ENCODE data around the gene RDH13. TPM values are rescaled to one million over a fixed set of nuclear protein-coding genes. Genes with fewer than 3 reads are reported as not detected.

Gene RDH13
- total and polyA plus RNA-seq, 2 donors, result 12.4 to 15.0 TPM

GRCh38 chr19:55087542-55087901, 24.6 kb upstream of the RDH13 start:
- 28% methylated on average over 17 of the region's 17 CpGs for WGBS
- Histone ChIP-seq H3K4me1 (ENCODE audit: insufficient read depth) (no peaks in the 10 kb centered on the region), H3K4me3 (ENCODE audit: low read depth, low read length) (peak overlapping the region; percentile 23), H3K27ac (ENCODE audit: low read depth) (no peak overlapping the region), H3K36me3 (ENCODE audit: insufficient read depth) (peaks cover 3% of the 10 kb centered on the region)
- no peak for DNase-seq (ENCODE audit: extremely low spot score)

- H3K36me3 ChIP-seq (ENCODE audit: insufficient read depth), result peaks cover 3% of the 10 kb centered on the region
- 5% methylated on average over 74 of the region's 74 CpGs for WGBS
- DNase-seq (ENCODE audit: extremely low spot score), result peak; percentile 73
Observed at GRCh38 chr19:55086730-55087541, 24.0 kb upstream of the RDH13 start.

DNA sequence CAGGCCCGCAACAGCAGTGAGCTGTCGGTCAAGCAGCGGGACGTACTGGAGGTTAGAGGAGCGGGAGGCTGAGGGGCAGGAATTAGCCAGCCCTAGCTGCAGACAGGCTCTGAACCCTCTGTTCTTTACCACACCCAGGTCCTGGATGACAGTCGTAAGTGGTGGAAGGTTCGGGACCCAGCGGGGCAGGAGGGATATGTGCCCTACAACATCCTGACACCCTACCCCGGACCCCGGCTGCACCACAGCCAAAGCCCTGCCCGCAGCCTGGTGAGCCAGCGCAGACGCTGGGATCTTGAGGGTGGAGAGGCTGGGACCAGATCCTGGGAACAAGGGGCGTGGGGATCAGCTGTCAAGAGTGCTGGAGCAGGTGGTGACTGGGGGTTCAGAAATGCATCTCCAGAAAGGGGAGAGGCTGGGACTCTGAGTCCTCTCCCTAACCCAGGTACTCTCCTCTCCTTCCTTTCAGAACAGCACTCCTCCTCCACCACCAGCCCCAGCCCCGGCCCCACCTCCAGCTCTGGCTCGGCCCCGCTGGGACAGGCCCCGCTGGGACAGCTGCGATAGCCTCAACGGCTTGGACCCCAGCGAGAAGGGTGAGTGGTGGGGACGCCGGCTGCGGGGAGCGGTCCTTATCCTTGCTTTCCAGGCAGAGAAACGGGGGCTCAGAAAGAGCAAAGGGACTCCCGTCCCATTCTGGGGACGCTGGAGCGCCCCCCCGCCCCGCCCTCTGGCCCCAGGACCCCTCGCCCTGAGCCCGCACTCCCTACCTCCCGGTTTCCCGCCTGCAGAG, 23.2 kb upstream of the RDH13 start:
- H3K4me3 ChIP-seq (ENCODE audit: low read depth, low read length), result peak overlapping the region; percentile 23
- DNase-seq (ENCODE audit: extremely low spot score), result no peak
- peaks cover 3% of the 10 kb centered on the region for H3K36me3 ChIP-seq (ENCODE audit: insufficient read depth)
- 24% methylated on average over 34 of the region's 35 CpGs for WGBS
- no peak overlapping the region for H3K27ac ChIP-seq (ENCODE audit: low read depth)
- H3K4me1 ChIP-seq (ENCODE audit: insufficient read depth), result peaks cover 3% of the 10 kb centered on the region

More at GRCh38 chr19:55086730-55087541, 24.0 kb upstream of the RDH13 start:
- Histone ChIP-seq H3K4me3 (ENCODE audit: low read depth, low read length) (peak overlapping the region; percentile 23), H3K27ac (ENCODE audit: low read depth) (no peak overlapping the region), H3K4me1 (ENCODE audit: insufficient read depth) (no peaks in the 10 kb centered on the region)

DNA sequence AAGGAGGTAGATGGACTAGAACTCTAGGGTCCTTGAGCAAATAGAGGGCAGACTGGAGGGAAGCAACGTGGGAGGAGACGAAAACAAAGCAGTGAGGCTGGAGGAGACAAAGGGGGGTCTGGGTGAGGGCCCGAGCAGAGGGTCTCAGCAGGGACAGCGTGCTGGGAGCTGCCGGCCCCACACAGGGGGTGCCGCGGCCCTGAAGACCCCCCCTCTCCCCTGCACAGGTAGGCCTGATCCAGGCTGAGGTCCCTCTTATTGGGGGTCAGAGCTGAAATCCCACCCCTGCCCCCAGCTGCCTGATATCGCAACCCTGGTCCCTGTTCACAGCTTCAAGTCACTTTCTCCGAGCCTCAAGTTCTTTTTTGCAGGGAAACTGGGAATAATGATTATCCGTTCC, 21.5 kb upstream of the RDH13 start:
- H3K4me1 ChIP-seq (ENCODE audit: insufficient read depth), result peaks cover 4% of the 10 kb centered on the region
- WGBS, result 71% methylated on average over 10 of the region's 10 CpGs
- no peaks in the 10 kb centered on the region for H3K36me3 ChIP-seq (ENCODE audit: insufficient read depth)
- H3K4me3 ChIP-seq (ENCODE audit: low read depth, low read length), result no peak overlapping the region
- DNase-seq (ENCODE audit: extremely low spot score), result no peak
- H3K27ac ChIP-seq (ENCODE audit: low read depth), result no peak overlapping the region

DNA sequence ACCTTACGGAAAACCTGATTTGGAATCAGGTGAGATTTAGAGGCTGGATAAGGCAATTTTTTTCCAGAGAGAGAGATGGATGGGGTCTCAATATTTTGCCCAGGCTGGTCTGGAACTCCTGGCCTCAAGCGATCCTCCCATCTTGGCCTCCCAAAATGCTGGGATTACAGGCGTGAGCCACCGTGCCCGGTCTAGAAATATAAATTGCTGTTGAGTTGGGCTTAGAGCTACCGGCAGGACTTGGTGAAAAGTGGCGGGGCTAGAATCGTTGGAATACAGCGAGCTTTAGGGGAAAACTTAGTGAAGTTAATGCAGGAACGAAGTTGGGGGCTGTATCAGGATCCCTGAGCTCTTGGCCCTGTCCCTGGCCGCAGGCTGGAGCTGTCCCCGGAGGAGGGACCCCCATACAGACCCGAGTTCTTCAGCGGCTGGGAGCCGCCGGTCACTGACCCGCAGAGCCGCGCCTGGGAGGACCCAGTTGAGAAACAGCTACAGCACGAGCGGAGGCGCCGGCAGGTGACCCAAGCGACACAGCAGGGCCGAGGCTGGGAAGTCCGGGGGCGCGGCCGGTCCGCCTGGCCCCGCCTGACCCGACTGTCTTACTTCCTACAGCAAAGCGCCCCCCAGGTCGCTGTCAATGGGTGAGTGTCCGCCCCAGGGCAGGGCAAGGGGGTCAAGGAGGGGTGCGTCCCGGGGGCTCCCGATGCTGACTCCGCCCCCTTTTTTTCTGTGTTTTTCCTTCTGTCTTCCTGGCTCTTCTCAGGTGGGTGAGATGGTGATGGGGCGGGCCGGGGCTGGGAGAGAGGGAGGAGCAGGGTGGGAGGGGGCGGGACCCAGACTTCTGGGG, 20.3 kb upstream of the RDH13 start:
- 35% methylated on average over 42 of the region's 42 CpGs for WGBS
- H3K36me3 ChIP-seq (ENCODE audit: insufficient read depth), result no peaks in the 10 kb centered on the region
- DNase-seq (ENCODE audit: extremely low spot score), result no peak
- H3K4me3 ChIP-seq (ENCODE audit: low read depth, low read length), result no peak overlapping the region
- H3K4me1 ChIP-seq (ENCODE audit: insufficient read depth), result peaks cover 4% of the 10 kb centered on the region
- H3K27ac ChIP-seq (ENCODE audit: low read depth), result no peak overlapping the region

GRCh38 chr19:55082020-55082851, 19.3 kb upstream of the RDH13 start:
- no peak overlapping the region for H3K27ac ChIP-seq (ENCODE audit: low read depth)
- no peaks in the 10 kb centered on the region for H3K36me3 ChIP-seq (ENCODE audit: insufficient read depth)
- no peak overlapping the region for H3K4me3 ChIP-seq (ENCODE audit: low read depth, low read length)
- DNase-seq (ENCODE audit: extremely low spot score), result no peak
- peaks cover 4% of the 10 kb centered on the region for H3K4me1 ChIP-seq (ENCODE audit: insufficient read depth)
- WGBS, result 8% methylated on average over 64 of the region's 64 CpGs

GRCh38 chr19:55081770-55082019, 18.7 kb upstream of the RDH13 start:
- Histone ChIP-seq H3K27ac (ENCODE audit: low read depth) (no peak overlapping the region), H3K4me1 (ENCODE audit: insufficient read depth) (peaks cover 4% of the 10 kb centered on the region), H3K36me3 (ENCODE audit: insufficient read depth) (no peaks in the 10 kb centered on the region), H3K4me3 (ENCODE audit: low read depth, low read length) (peak overlapping the region; percentile 12)
- DNase-seq (ENCODE audit: extremely low spot score), result no peak
- WGBS, result 7% methylated on average over 22 of the region's 22 CpGs

DNA sequence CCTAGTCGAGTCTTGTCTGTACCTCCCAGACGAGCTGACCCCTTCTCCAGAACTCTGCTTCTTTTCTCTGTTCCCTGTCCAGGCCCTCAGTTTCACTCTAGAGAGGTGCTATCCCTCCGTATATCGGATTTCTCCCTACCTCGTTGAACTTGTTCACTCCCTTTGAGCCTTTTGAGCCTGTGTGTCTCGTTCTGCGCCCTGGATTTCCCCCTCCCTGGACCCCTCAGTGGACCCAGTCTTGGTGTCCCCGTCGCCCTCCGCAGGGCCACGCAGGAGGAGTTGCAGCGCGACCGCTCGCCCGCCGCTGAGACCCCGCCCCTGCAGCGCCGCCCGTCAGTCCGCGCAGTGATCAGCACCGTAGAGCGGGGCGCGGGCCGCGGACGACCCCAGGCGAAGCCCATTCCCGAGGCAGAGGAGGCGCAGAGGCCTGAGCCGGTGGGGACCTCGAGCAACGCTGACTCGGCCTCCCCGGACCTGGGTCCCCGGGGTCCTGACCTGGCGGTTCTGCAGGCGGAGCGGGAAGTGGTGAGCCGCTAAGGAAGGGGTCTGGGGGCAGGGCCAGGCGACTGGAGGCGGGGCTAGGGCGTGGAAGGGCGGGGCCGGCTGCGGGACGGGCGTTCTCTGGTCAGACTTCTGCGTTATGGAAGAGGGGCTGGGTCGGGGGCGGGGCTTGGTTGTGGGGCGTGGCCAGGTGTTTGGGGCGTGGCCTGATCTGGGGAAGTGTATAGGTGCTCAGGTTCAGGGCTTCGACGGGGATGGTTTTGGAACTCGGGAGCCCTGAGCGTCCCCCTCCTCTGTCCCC, 18.2 kb upstream of the RDH13 start:
- under 1% methylated on average over 60 of the region's 60 CpGs for WGBS
- no peak for DNase-seq (ENCODE audit: extremely low spot score)
- Histone ChIP-seq H3K4me1 (ENCODE audit: insufficient read depth) (peaks cover 4% of the 10 kb centered on the region), H3K4me3 (ENCODE audit: low read depth, low read length) (peak overlapping the region; percentile 48), H3K36me3 (ENCODE audit: insufficient read depth) (no peaks in the 10 kb centered on the region), H3K27ac (ENCODE audit: low read depth) (no peak overlapping the region)

- Histone ChIP-seq H3K36me3 (ENCODE audit: insufficient read depth) (no peaks in the 10 kb centered on the region), H3K27ac (ENCODE audit: low read depth) (no peak overlapping the region), H3K4me3 (ENCODE audit: low read depth, low read length) (no peak overlapping the region), H3K4me1 (ENCODE audit: insufficient read depth) (peaks cover 4% of the 10 kb centered on the region)
- WGBS, result 3% methylated on average over 55 of the region's 55 CpGs
- DNase-seq (ENCODE audit: extremely low spot score), result no peak
Observed at GRCh38 chr19:55080121-55080967, 17.4 kb upstream of the RDH13 start.

GRCh38 chr19:55079400-55080038, 16.6 kb upstream of the RDH13 start:
- no peak overlapping the region for H3K4me3 ChIP-seq (ENCODE audit: low read depth, low read length)
- DNase-seq (ENCODE audit: extremely low spot score), result no peak
- no peak overlapping the region for H3K27ac ChIP-seq (ENCODE audit: low read depth)
- no peaks in the 10 kb centered on the region for H3K36me3 ChIP-seq (ENCODE audit: insufficient read depth)
- WGBS, result 69% methylated on average over 19 of the region's 19 CpGs
- H3K4me1 ChIP-seq (ENCODE audit: insufficient read depth), result peaks cover 4% of the 10 kb centered on the region

DNA sequence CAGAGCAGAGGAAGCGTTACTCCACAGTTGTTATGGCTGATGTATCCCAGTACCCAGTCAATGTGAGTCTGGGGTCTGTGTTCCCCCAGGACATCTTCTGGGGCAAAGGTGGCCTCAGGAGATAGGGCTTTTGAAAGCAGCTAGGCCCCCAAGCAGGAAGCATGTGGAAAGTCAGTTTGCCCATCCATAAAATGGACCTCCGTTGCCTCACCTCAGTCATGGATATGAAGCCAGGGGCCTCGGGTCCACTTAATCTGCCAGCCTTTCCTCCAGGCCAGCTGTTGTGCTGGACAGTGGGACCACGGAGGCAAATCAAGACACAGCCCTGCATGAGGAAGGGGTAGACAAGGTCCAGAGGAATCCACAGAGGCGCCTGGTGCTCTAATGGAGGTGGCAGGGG, 16.0 kb upstream of the RDH13 start:
- 77% methylated on average over 5 of the region's 5 CpGs for WGBS
- no peak overlapping the region for H3K4me3 ChIP-seq (ENCODE audit: low read depth, low read length)

More for the DNA sequence above, 16.0 kb upstream of the RDH13 start:
- Histone ChIP-seq H3K27ac (ENCODE audit: low read depth) (no peak overlapping the region), H3K4me1 (ENCODE audit: insufficient read depth) (peaks cover 4% of the 10 kb centered on the region), H3K36me3 (ENCODE audit: insufficient read depth) (no peaks in the 10 kb centered on the region)
- DNase-seq (ENCODE audit: extremely low spot score), result no peak

Data from urinary bladder (tissue), 4 donors.